Right renal pelvis (tissue), 4 donors: Measurements from ENCODE around the gene PNKD. TPM values are rescaled to one million over a fixed set of nuclear protein-coding genes. Genes with fewer than 3 reads are reported as not detected.

Source experiments
- DNase-seq, 4 donors: peaks; one replicate each; pipeline ENCODE4 v3.0.0-alpha.2; 2013; ENCODE audit warnings: low read depth in 4 of 4, low spot score in 3 of 4, missing footprints in 1 of 4
- polyA plus RNA-seq, 4 donors: library from polyadenylated mRNA; unstranded; fragments of 120-200 nt; gene quantifications; one replicate each; pipeline ENCODE4 v1.2.1, GENCODE V29; 2013; ENCODE audit not compliant: insufficient read length in 4 of 4

Gene PNKD
- polyA plus RNA-seq, result 100 to 1,000 TPM; 103 to 132 (median 111) TPM

- DNase-seq, result peak; percentile 99 to 100 (median 100)
Measured at GRCh38 chr2:218269900-218270720, at the start of gene PNKD, which contains the start of gene AAMP. Gene PNKD (plus strand): TSS chr2:218270519. CDS start chr2:218270536, 17 bp downstream. Gene AAMP (minus strand): TSS chr2:218270137. CDS start chr2:218270086, 51 bp downstream.

DNA sequence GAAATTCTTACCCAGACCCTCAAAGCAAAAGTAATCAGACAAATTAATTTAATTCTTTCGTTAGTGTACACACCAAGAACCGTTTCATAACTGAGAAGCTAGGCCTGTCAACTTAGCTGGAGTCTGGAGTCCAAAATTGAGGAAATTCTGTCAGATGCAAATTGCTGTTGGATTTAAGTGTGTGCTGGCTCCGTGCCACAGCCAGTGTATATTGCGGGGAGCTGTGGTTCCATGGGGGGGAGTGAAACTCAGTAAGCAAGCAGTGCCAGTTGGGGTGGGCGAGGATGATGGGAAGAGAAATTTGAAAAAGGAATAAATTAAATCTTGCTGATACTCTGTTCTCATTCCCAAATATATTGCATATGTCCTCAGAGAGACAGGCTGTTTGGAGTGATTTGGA, 49.3 kb upstream of the PNKD start:
- DNase-seq, result no peak

DNA sequence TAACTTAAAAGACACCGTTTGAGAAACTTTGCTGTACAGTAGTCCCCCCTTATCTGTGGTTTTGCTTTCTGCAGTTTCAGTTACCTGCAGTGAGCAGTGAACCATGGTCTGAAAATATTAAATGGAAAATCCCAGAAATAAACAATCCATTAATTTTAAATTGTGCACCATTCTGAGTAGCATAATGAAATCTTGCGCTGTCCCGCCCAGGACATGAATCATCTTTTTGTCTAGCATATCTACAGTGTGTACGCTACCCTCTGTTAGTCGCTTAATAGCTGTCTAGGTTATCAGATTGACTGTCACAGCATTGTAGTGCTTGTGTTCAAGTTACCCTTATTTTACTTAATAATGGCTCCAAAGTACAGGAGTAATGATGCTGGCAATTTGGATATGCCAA, 47.3 kb upstream of the PNKD start:
- no peak for DNase-seq

GRCh38 chr2:218224186-218224585, 46.1 kb upstream of the PNKD start:
- DNase-seq, result no peak

DNA sequence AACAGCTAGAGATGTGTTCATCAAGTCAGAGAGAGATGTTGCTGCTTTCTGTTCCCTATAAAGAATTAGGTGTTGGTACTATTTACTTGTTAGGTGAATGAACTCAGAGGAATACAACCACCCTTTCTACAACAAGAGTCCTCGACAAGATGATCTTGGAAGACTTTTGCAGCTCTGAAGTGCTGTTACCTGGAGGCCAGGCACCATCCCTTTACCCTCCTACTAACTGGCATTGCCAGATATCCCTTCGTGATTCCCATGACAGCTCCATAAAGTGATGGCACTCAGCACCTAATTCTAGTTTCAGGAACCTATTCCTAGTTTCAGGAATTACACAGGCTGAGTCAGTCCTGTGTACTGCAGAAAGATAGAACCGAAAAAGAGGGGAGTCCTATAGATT, 43.4 kb upstream of the PNKD start:
- no peak for DNase-seq

GRCh38 chr2:218228366-218229090, 41.8 kb upstream of the PNKD start:
- DNase-seq, result no peak

GRCh38 chr2:218229239-218229638, 41.1 kb upstream of the PNKD start:
- DNase-seq, result no peak

- DNase-seq, result no peak
Measured at GRCh38 chr2:218229851-218230250, 40.5 kb upstream of the PNKD start.

- DNase-seq, result no peak
Measured at GRCh38 chr2:218230882-218231281, 39.4 kb upstream of the PNKD start.

DNA sequence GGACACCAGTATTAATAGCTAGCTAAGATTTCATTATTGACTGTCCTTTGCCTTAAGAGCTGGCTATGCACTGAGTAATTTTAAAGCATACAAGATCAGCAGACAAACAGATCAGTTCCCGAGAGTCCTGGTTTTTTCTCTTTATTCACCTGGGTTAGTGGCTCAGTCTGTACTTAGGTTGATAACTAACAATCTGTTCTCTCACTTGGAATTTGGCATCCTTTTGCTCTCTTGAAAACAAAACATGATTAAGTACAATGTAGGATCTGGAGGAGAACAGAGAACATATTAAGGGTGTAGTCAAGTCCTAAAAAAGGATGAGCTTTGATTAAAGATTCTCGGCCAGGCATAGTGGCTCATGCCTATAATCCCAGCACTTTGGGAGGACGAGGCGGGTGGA, 36.8 kb upstream of the PNKD start:
- DNase-seq, result no peak

DNA sequence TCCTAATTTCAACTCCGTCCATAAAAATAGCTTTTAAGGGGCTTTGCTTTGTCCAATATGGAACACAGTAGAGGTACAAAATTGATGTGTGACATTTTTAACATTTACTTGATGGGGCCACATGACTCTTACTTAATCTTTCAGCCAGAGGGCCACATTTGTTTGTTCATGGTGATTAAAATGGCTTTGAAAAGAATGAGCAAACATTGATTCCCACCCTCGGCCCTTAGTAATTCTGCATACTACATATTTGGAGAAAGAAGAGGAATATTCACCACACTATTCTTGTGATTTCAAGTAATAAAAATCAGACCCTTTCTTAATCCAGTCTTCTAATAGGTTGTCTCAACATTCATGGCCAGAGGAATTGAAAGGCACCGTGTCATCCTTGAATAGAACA, 35.8 kb upstream of the PNKD start:
- DNase-seq, result no peak

DNA sequence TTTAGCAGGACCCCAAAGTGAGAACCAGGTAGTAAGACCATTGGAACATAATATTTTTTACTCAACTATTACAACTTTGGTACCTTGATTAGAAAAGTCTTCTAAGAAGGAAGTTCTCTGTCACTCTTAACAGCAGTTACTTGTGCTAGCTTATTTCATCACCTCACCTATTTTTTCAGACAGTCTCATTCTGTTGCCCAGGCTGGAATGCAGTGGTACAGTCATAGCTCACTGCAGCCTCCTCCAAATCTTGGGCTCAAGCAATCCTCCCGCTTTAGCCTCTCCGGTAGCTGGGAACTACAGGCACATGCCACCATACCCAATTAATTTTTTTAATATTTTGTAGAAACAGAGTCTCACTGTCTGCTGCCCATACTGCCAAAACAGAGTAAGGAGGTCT, 35.3 kb upstream of the PNKD start:
- no peak for DNase-seq

DNA sequence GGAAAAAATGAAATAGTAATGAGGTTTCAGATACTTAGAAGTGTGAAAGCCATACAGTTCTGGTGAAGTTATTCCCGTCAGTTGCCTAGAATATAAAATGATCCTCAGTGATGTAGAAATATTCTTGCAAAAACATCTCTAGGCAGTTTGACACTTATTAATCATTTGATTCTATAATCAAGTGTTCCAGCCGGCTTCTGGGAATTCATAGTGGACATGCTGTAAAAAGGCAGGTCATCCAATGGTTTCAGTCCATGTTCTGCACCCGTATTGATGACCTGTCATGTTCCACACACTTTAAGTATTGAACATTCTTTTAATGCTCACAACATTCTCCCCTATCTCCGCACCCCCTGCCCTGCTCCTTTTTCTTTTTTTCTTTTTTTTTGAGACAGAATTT, 33.5 kb upstream of the PNKD start:
- no peak for DNase-seq

DNA sequence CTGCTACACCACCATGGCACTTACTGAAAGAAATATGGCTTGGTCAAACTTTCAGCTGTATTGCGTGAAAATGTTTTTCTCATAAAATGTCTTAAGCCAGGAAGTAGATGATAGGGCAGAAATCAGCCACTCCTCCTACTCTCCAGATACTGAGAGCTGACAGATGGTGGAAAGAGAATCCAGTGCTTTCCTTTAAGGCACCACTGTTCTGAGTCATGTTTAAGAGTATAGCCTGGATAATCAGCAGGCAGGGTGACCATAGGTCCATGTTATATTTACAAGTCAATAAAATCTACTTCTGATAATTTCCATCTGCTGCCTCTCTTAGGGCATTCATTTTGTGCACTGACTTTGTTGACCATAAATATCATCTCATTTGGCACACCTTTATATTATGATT, 31.4 kb upstream of the PNKD start:
- DNase-seq, result no peak

DNA sequence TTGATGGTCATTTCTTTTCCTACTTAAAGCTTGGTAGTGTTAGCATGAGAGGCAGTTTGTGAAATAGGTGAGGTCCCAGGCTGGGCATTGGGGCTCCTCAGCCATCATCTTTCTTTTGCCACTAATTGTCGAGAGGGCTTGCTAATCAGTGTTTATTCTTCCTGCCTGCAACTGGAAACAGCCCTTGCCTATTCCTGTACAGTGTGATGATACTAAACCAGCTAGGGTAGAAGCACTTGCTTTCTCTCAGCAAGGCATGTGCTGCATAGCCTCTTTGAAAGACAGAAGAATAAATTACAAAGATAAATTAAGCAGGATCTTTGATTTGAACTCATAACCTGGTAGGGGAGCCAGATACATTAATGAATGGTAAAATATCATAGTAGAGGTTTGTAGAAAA, 26.1 kb upstream of the PNKD start:
- DNase-seq, result no peak

DNA sequence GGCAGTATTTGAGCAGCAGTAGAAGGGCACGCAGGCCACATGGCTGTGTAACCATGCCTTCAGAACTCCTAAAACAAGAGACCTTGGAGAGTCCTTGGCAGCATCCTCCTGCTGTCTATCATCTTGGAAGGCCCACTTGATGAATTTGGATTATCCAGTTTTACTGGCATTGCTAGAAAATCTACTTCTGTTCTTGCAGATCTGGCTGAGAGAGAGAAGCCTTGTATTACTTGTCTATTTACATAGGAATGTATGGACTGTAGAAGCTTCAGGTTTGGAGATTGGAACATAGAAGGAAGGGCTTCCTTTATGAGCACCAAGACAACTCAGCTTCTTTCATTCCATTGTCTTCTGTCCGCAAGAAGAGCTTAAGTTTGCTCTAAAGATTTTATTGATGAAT, 25.7 kb upstream of the PNKD start:
- no peak for DNase-seq

DNA sequence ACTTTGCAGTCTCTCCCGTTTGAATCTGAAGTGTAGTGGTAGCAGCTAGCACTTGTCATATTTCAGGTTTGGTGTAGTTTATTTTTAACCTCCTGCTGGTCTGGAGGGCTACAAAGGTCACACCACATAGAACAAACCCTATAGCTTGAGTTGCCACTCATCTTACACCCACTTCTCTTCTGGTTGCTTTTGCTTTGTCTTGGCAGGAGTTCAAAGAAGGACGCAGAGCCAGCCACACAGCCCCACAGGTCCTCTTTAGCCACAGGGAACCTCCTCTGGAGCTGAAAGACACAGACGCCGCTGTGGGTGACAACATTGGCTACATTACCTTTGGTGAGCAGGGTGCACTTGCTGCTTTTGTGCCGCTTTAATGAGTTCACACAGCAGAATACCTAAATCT, 25.1 kb upstream of the PNKD start:
- DNase-seq, result no peak

DNA sequence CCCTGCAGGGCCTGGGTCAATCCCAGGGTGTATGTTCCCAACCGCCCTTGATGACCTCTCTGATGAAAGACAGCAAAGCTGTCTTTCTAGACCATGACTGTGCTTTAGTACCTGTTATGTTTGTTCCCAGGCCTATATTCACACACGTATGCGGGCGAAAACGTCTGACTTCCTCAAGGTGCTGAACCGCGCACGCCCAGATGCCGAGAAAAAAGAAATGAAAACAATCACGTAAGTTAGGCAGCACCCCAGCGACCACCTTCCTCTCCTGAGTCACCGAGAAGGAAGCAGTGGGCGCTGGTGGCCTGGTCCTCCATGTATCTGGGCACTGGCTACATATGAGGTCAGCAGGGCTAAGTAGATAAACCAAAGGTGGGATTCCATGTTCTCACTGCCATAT, 20.6 kb upstream of the PNKD start:
- no peak for DNase-seq

- DNase-seq, result no peak
Measured at GRCh38 chr2:218252509-218253231, 17.6 kb upstream of the PNKD start.

GRCh38 chr2:218253232-218253625, 17.1 kb upstream of the PNKD start:
- no peak for DNase-seq

- DNase-seq, result no peak
Measured at GRCh38 chr2:218255446-218255845, 14.9 kb upstream of the PNKD start.
